ENCODE measurements around the gene PROS1. TPM values are rescaled to one million over a fixed set of nuclear protein-coding genes. Genes with fewer than 3 reads are reported as not detected.

Gene PROS1
- total RNA-seq, 4 donors from 2014 or later: 20.6 to 35.3 (median 29.9) TPM

DNA sequence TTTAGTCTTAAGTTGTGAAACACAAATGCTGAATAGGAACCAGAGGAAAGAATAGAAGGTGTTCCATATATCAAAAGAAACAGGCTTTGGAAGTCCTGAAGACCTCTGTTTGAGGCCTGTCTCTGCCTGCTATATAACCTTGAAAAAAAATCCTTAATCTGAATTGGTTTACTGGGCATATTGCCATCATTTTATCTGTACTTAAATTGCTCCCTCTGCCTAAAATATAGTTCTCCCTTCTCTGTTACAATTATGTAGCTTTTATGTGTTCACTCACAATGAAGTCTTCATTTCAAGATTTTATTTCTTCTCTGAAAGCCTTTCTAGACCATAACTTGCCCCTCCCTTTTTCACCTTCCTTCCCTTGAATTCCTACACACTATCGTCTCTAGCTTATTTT lies 27.5 kb upstream of the PROS1 start:
- intact Hi-C loops (cut with DNase I; ENCODE audit: low total_unique reads): no loop called here

GRCh38 chr3:93994056-93994455 lies 20.4 kb upstream of the PROS1 start:
- intact Hi-C loops (cut with DNase I; ENCODE audit: low total_unique reads): no loop called here

More for the DNA sequence above, 27.5 kb upstream of the PROS1 start:
- no peak for DNase-seq (ENCODE audit: low spot score in 2 of 2)
- 68 to 81% methylated on average over 1 of the region's 1 CpG for WGBS, 2 donors
- TF ChIP-seq CTCF (IDR thresholded peaks at IDR 0.05) (no peak), POLR2A (IDR thresholded peaks at IDR 0.05) (no peak)
- H3K4me3 ChIP-seq (ENCODE audit: low read depth, poor library complexity, severe bottlenecking): no peak overlapping the region

GRCh38 chr3:93992207-93992606 lies 18.5 kb upstream of the PROS1 start:
- DNase-seq (ENCODE audit: low spot score in 2 of 2): no peak
- intact Hi-C loops (cut with DNase I; ENCODE audit: low total_unique reads): no loop called here
- TF ChIP-seq CTCF (IDR thresholded peaks at IDR 0.05): no peak
- TF ChIP-seq POLR2A (IDR thresholded peaks at IDR 0.05): no peak
- no peak overlapping the region for H3K4me3 ChIP-seq (ENCODE audit: low read depth, poor library complexity, severe bottlenecking)
- WGBS, 2 donors: 84 to 85% methylated on average over 3 of the region's 3 CpGs

More at GRCh38 chr3:93994056-93994455, 20.4 kb upstream of the PROS1 start:
- no peak overlapping the region for H3K4me3 ChIP-seq (ENCODE audit: low read depth, poor library complexity, severe bottlenecking)
- no peak for DNase-seq (ENCODE audit: low spot score in 2 of 2)
- WGBS, 2 donors: 85 to 90% methylated on average over 3 of the region's 3 CpGs
- TF ChIP-seq POLR2A (IDR thresholded peaks at IDR 0.05) (no peak), CTCF (IDR thresholded peaks at IDR 0.05) (no peak)

GRCh38 chr3:93991631-93992030 lies 17.9 kb upstream of the PROS1 start:
- intact Hi-C loops (cut with DNase I; ENCODE audit: low total_unique reads): no loop called here
- TF ChIP-seq CTCF (IDR thresholded peaks at IDR 0.05) (no peak), POLR2A (IDR thresholded peaks at IDR 0.05) (no peak)
- H3K4me3 ChIP-seq (ENCODE audit: low read depth, poor library complexity, severe bottlenecking): no peak overlapping the region
- WGBS, 2 donors: 79 to 91% methylated on average over 2 of the region's 2 CpGs
- DNase-seq (ENCODE audit: low spot score in 2 of 2): no peak

- TF ChIP-seq POLR2A (IDR thresholded peaks at IDR 0.05) (no peak), CTCF (IDR thresholded peaks at IDR 0.05) (no peak)
- DNase-seq (ENCODE audit: low spot score in 2 of 2): no peak
- intact Hi-C loops (cut with DNase I; ENCODE audit: low total_unique reads): no loop called here
- WGBS, 2 donors: 81 to 91% methylated on average over 3 of the region's 3 CpGs
- no peak overlapping the region for H3K4me3 ChIP-seq (ENCODE audit: low read depth, poor library complexity, severe bottlenecking)
These were observed 15.5 kb upstream of the PROS1 start for GRCh38 chr3:93989241-93989640.

DNA sequence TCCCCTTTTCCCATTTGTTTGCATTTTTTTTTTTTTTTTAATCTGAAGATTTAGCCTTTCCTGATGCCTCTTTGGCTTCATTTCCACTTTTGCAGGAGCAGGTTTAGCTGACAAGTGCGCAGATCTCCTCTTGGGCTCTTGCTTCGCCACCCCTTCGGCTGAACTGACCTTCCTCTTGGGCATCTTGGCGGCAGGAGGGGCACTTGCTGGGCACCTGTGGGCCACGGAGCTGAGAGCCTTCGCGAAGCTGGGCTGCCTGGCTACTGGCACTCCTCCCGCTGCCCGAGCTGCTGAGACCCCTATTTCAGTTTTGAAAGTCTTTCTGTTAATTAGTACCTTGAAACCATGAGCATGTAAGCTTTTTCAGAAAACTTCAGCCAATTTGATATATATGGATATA lies 15.1 kb upstream of the PROS1 start:
- no peak for DNase-seq (ENCODE audit: low spot score in 2 of 2)
- WGBS, 2 donors: 97 to 98% methylated on average over 9 of the region's 9 CpGs
- H3K4me3 ChIP-seq (ENCODE audit: low read depth, poor library complexity, severe bottlenecking): no peak overlapping the region
- intact Hi-C loops (cut with DNase I; ENCODE audit: low total_unique reads): no loop called here
- TF ChIP-seq POLR2A (IDR thresholded peaks at IDR 0.05) (no peak), CTCF (IDR thresholded peaks at IDR 0.05) (no peak)
